ENCODE measurements around the gene XYLT1.

The XYLT1 gene

DNA sequence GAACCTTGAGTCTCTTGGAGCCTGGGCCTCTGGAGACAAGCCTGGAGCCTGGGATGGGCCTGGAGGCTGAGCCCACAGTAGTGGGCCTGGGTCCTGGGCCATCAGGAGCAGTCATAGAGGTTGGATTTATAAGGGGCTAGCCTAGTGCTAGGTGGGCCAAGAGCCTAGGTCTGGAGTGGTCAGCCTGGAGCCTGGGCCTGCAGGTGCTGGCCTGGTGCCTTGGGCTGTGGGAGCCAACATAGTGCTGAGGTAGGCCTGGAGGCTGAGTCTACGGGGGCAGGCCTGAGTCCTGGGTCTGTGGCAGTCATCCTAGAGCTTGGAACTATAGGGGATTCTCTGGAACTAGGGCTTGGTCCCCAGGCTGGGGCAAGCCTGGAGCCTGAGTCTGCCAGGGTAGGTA lies 414.1 kb downstream of the XYLT1 start:
- TF ChIP-seq, protein P1, sequence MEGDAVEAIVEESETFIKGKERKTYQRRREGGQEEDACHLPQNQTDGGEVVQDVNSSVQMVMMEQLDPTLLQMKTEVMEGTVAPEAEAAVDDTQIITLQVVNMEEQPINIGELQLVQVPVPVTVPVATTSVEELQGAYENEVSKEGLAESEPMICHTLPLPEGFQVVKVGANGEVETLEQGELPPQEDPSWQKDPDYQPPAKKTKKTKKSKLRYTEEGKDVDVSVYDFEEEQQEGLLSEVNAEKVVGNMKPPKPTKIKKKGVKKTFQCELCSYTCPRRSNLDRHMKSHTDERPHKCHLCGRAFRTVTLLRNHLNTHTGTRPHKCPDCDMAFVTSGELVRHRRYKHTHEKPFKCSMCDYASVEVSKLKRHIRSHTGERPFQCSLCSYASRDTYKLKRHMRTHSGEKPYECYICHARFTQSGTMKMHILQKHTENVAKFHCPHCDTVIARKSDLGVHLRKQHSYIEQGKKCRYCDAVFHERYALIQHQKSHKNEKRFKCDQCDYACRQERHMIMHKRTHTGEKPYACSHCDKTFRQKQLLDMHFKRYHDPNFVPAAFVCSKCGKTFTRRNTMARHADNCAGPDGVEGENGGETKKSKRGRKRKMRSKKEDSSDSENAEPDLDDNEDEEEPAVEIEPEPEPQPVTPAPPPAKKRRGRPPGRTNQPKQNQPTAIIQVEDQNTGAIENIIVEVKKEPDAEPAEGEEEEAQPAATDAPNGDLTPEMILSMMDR (IDR thresholded peaks at IDR 0.05; ENCODE audit: borderline replicate concordance, control extremely low read depth, extremely low read depth, insufficient read depth, missing control alignments), result no peak
- DNase-seq (ENCODE audit: low spot score), result no peak
- in situ Hi-C loops (cut with MboI; ENCODE audit: low sequenced_read_pairs, unreplicated experiment), result no loop called here

DNA sequence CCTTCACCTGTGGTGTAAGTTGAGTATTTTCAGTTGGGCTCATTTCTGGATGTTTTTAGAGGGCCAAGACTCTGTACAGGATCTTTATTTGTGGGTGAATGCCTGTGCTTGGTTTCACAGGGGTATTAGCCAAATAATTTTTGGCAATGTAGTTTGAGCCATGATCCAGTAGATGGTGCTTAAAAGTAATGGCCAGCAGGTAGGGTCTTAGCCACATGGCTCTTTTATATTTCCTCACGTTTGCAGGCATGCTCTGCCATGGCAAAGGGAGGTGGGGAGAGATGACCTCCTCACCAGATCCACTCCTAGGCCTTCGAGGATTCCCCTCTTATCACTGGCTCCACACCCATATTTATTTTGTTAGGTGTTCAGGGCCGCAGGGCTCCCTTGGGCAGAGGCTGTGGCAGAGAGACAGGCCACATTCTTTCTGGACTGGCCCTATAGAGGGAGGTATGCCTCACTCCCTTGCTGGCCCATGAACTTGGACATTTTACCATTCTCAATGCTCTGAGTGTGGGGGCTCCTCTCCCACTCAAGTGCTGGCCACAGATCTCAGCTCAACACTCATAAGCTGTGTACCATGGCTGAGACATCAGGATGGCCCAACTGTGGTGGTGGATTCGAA lies 417.1 kb downstream of the XYLT1 start:
- in situ Hi-C loops (cut with MboI; ENCODE audit: low sequenced_read_pairs, unreplicated experiment), result no loop called here
- DNase-seq (ENCODE audit: low spot score), result no peak
- TF ChIP-seq, protein P1 (IDR thresholded peaks at IDR 0.05; ENCODE audit: borderline replicate concordance, control extremely low read depth, extremely low read depth, insufficient read depth, missing control alignments), result no peak
